ENCODE results near the gene CPNE7.
"Not testable (repeated sequence)": the region's sequence is repeated elsewhere in the genome, so short reads cannot be mapped to it uniquely, and the experiment has no call there.

DNA sequence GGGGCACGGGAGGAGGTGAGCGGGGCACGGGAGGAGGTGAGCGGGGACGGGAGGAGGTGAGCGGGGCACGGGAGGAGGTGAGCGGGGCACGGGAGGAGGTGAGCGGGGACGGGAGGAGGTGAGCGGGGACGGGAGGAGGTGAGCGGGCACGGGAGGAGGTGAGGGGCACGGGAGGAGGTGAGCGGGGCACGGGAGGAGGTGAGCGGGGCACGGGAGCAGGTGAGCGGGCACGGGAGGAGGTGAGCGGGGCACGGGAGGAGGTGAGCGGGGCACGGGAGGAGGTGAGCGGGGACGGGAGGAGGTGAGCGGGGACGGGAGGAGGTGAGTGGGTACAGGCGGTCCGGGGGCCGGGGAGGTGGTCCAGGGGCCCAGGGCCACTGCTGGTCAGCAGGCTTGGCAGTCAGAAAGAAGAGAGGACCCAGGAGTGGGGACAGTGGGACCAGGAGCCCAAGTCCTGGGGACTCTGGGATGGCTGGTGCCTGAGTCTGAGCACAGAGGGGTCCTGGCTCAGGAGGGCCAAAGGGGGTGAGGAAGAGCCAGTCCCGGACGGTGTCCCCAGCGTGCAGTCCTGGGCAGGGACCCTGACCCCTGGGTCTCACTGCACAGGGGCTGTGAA is 4.5 kb upstream of the CPNE7 start:
- TF ChIP-seq, protein P1, sequence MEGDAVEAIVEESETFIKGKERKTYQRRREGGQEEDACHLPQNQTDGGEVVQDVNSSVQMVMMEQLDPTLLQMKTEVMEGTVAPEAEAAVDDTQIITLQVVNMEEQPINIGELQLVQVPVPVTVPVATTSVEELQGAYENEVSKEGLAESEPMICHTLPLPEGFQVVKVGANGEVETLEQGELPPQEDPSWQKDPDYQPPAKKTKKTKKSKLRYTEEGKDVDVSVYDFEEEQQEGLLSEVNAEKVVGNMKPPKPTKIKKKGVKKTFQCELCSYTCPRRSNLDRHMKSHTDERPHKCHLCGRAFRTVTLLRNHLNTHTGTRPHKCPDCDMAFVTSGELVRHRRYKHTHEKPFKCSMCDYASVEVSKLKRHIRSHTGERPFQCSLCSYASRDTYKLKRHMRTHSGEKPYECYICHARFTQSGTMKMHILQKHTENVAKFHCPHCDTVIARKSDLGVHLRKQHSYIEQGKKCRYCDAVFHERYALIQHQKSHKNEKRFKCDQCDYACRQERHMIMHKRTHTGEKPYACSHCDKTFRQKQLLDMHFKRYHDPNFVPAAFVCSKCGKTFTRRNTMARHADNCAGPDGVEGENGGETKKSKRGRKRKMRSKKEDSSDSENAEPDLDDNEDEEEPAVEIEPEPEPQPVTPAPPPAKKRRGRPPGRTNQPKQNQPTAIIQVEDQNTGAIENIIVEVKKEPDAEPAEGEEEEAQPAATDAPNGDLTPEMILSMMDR (IDR thresholded peaks at IDR 0.05), result not testable (repeated sequence)
- not testable (repeated sequence) for TF ChIP-seq POLR2A (IDR thresholded peaks at IDR 0.05)
